Measurements from ENCODE around the gene YBX1. TPM values are rescaled to one million over a fixed set of nuclear protein-coding genes. Genes with fewer than 3 reads are reported as not detected.
"Not testable (repeated sequence)": the region's sequence is repeated elsewhere in the genome, so short reads cannot be mapped to it uniquely, and the experiment has no call there.

Gene YBX1
- total RNA-seq, 6 experiments from 2014 or later: 144 to 325 (median 207) TPM

GRCh38 chr1:42720868-42721267 lies 38.6 kb downstream of the YBX1 start:
- Histone ChIP-seq H3K27ac (no peak overlapping the region), H3K9me3 (no peaks in the 10 kb centered on the region), H3K4me1 (peaks cover 0 to 6% (median 0%) of the 10 kb centered on the region in 4 donors), H3K36me3 (no peaks in the 10 kb centered on the region), H3K4me3 (no peak overlapping the region), H3K27me3 (no peaks in the 10 kb centered on the region)
- intact Hi-C loops (cut with DNase I): no loop called here
- ATAC-seq (peak; percentile 67 to 87 (median 80)), DNase-seq (no peak)
- WGBS (ENCODE audit: insufficient coverage, low coverage, low lambda C conversion rate, missing lambda C conversion rate): 36% methylated on average over 1 of the region's 1 CpG
- TF ChIP-seq CTCF (IDR thresholded peaks at IDR 0.05) (no peak), POLR2A (IDR thresholded peaks at IDR 0.05) (no peak)

- Histone ChIP-seq H3K27me3 (no peaks in the 10 kb centered on the region), H3K36me3 (no peaks in the 10 kb centered on the region), H3K4me1 (peaks cover 0 to 6% (median 0%) of the 10 kb centered on the region in 4 donors), H3K4me3 (no peak overlapping the region), H3K27ac (no peak overlapping the region), H3K9me3 (no peaks in the 10 kb centered on the region)
- 93% methylated on average over 3 of the region's 3 CpGs for WGBS (ENCODE audit: insufficient coverage, low coverage, low lambda C conversion rate, missing lambda C conversion rate)
- ATAC-seq (no peak), DNase-seq (no peak)
- TF ChIP-seq CTCF (IDR thresholded peaks at IDR 0.05): no peak
- TF ChIP-seq POLR2A (IDR thresholded peaks at IDR 0.05): no peak
- intact Hi-C loops (cut with DNase I): no loop called here
Observed at GRCh38 chr1:42721926-42722325, 39.7 kb downstream of the YBX1 start.

- DNase-seq; H3K4me1 ChIP-seq; H3K27ac ChIP-seq; H3K4me3 ChIP-seq; H3K27me3 ChIP-seq; intact Hi-C loops (cut with DNase I); H3K36me3 ChIP-seq; ATAC-seq; H3K9me3 ChIP-seq: not testable (repeated sequence)
- 94% methylated on average over 2 of the region's 2 CpGs for WGBS (ENCODE audit: insufficient coverage, low coverage, low lambda C conversion rate, missing lambda C conversion rate)
Observed at GRCh38 chr1:42722403-42722802, 40.2 kb downstream of the YBX1 start.

- H3K36me3 ChIP-seq: no peaks in the 10 kb centered on the region
- ATAC-seq: no peak
- H3K27me3 ChIP-seq: no peaks in the 10 kb centered on the region
- WGBS (ENCODE audit: insufficient coverage, low coverage, low lambda C conversion rate, missing lambda C conversion rate): 85% methylated on average over 6 of the region's 6 CpGs
- no peak overlapping the region for H3K4me3 ChIP-seq
- no peak for TF ChIP-seq CTCF (IDR thresholded peaks at IDR 0.05)
- no peak for TF ChIP-seq POLR2A (IDR thresholded peaks at IDR 0.05)
- no peaks in the 10 kb centered on the region for H3K9me3 ChIP-seq
- H3K27ac ChIP-seq: no peak overlapping the region
- no peak for DNase-seq
- intact Hi-C loops (cut with DNase I): no loop called here
- H3K4me1 ChIP-seq: peaks cover 0 to 6% (median 0%) of the 10 kb centered on the region in 4 donors
Observed at GRCh38 chr1:42723511-42723910, 41.3 kb downstream of the YBX1 start.

GRCh38 chr1:42725820-42726219 lies 43.6 kb downstream of the YBX1 start:
- DNase-seq; H3K9me3 ChIP-seq; H3K27me3 ChIP-seq; H3K27ac ChIP-seq; ATAC-seq; intact Hi-C loops (cut with DNase I); H3K36me3 ChIP-seq; H3K4me1 ChIP-seq; H3K4me3 ChIP-seq: not testable (repeated sequence)
- 100% methylated on average over 2 of the region's 4 CpGs for WGBS (ENCODE audit: insufficient coverage, low coverage, low lambda C conversion rate, missing lambda C conversion rate)

GRCh38 chr1:42730002-42730401 lies 47.8 kb downstream of the YBX1 start:
- no peaks in the 10 kb centered on the region for H3K27me3 ChIP-seq
- 80% methylated on average over 3 of the region's 3 CpGs for WGBS (ENCODE audit: insufficient coverage, low coverage, low lambda C conversion rate, missing lambda C conversion rate)
- DNase-seq (no peak), ATAC-seq (no peak)
- intact Hi-C loops (cut with DNase I): no loop called here
- TF ChIP-seq POLR2A (IDR thresholded peaks at IDR 0.05) (no peak), CTCF (IDR thresholded peaks at IDR 0.05) (no peak)
- H3K4me3 ChIP-seq: no peak overlapping the region
- no peaks in the 10 kb centered on the region for H3K36me3 ChIP-seq
- H3K9me3 ChIP-seq: no peaks in the 10 kb centered on the region
- no peaks in the 10 kb centered on the region for H3K4me1 ChIP-seq
- H3K27ac ChIP-seq: no peak overlapping the region

Measured in right lobe of liver (tissue), 6 donors.